GM21786 (cell line): ENCODE data around the gene RAB28.

Experiments
- ATAC-seq: cut with Tn5 transposase; IDR thresholded peaks from one replicate; pipeline ENCODE4 v1.9.1; 2021; ENCODE audit not compliant: unreplicated experiment

RAB28 gene

DNA sequence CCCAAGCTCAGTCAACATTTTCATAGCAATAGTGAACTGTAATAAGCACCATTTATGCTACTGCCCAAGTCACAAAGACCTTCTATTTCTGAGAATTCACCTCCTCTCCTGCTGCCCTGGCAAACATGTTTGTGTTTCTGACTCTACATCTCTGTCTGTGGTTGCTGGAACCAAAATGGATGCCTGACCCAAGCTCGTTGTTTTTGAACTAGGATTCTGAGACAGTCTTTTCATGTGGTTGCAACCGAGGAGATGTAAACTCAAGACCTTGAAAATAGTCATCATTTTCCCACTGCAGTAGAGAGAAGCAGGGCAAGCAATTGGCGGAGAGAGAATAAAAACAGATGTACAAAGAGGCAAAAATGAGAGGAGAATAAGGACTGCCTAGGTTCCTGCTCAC lies 160.2 kb downstream of the RAB28 start:
- ATAC-seq = no peak

DNA sequence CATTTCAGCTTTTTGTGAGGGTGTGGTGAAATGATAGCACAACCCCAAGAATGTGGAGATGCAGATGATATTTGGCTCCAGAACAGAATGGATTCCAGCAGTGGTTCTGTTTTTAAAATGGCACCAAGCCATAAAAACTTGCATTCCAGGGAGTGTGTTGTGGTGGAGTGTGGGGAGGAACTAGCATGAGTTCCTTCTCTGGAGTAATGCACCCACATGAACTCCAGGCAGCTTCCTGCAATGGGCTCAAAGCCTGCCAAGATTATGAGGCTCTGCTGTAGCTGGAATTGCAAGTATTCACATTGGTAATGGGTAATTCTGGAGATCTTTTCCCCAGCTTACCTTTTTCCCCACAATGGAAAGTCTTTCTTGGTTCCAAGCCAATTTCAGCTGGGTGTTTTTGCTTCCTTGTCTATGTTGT lies 161.4 kb downstream of the RAB28 start:
- ATAC-seq = no peak
